GM19395 (cell line): Measurements from ENCODE around the gene ZFYVE9.
"Not testable (repeated sequence)": the region's sequence is repeated elsewhere in the genome, so short reads cannot be mapped to it uniquely, and the experiment has no call there.

Source experiments
- ATAC-seq: cut with Tn5 transposase; IDR thresholded peaks from one replicate; pipeline ENCODE4 v1.9.1; 2021; ENCODE audit warnings: mild to moderate bottlenecking, moderate library complexity; ENCODE audit not compliant: unreplicated experiment

Gene ZFYVE9, protein sequence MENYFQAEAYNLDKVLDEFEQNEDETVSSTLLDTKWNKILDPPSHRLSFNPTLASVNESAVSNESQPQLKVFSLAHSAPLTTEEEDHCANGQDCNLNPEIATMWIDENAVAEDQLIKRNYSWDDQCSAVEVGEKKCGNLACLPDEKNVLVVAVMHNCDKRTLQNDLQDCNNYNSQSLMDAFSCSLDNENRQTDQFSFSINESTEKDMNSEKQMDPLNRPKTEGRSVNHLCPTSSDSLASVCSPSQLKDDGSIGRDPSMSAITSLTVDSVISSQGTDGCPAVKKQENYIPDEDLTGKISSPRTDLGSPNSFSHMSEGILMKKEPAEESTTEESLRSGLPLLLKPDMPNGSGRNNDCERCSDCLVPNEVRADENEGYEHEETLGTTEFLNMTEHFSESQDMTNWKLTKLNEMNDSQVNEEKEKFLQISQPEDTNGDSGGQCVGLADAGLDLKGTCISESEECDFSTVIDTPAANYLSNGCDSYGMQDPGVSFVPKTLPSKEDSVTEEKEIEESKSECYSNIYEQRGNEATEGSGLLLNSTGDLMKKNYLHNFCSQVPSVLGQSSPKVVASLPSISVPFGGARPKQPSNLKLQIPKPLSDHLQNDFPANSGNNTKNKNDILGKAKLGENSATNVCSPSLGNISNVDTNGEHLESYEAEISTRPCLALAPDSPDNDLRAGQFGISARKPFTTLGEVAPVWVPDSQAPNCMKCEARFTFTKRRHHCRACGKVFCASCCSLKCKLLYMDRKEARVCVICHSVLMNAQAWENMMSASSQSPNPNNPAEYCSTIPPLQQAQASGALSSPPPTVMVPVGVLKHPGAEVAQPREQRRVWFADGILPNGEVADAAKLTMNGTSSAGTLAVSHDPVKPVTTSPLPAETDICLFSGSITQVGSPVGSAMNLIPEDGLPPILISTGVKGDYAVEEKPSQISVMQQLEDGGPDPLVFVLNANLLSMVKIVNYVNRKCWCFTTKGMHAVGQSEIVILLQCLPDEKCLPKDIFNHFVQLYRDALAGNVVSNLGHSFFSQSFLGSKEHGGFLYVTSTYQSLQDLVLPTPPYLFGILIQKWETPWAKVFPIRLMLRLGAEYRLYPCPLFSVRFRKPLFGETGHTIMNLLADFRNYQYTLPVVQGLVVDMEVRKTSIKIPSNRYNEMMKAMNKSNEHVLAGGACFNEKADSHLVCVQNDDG (N-terminal part only)

DNA sequence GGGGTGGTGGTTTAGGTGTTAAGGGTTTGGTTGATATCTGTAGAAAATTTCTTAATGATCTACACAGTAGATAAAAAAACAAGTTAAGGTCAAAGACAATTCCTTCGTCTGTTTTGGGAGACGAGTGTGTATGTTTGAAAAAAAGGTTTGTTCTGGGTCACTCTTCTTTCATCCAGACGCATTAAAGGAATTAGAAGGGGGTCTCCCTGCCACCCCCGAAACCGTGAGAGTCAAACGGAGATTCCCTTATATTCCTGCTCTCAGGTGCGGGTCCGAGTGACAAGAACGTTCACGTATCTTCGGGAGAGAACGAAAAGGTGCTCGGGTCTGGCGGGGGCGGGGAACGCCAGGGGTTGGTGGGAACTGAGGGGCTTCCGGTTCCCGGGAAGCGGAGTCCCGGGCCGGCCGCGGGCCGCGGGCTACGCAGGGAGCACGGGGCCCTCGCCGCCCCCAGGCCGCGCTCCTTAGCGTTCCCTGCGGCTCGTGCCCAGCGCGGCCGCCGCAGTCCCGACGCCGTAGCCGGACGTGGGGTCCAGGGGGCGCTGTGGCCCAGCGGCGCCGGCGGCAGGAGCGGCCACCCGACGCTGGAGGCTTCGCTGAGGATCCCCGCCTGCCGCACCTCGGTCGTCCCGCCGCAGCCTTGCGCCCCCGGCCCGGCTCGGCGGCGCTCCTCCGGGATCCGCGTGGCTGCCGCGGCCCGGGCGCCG is at the start of gene ZFYVE9:
TSS of gene ZFYVE9 (plus strand) at position 577 of the 707 bp plus-strand sequence. CDS start 91,118 bp downstream, outside the sequence.
- peak; percentile 57 for ATAC-seq

DNA sequence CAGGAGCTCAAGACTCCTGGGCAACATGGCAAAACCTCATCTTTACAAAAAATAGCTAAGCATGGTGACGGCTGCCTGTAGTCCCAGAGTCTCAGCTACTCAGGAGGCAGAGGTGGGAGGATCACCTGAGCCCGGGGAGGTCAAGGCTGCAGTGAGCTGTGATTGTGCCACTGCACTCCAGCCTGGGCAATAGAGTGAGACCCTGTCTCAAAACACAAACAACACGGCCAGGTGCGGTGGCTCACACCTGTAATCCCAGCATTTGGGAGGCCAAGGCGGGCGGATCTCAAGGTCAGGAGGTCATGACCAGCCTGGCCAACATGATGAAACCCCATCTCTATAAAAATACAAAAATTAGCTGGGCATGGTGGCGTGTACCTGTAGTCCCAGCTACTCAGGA is 47.6 kb upstream of the ZFYVE9 start:
- not testable (repeated sequence) for ATAC-seq

DNA sequence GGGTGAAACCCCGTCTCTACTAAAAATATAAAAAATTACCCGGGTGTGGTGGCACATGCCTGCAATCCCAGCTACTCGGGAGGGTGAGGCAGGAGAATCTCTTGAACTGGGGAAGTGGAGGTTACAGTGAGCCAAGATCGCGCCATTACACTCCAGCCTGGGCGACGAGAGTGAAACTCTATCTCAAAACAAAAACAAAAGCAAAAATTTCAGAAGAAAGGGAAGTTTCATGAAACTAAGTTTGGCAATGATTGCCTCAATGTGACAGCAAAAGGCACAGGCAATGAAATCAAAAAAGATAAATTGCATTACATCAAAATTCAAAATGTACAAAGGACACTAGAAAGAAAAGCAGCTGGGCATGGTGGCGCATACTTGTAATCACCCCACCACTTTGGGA is 45.7 kb upstream of the ZFYVE9 start:
- ATAC-seq, result no peak

DNA sequence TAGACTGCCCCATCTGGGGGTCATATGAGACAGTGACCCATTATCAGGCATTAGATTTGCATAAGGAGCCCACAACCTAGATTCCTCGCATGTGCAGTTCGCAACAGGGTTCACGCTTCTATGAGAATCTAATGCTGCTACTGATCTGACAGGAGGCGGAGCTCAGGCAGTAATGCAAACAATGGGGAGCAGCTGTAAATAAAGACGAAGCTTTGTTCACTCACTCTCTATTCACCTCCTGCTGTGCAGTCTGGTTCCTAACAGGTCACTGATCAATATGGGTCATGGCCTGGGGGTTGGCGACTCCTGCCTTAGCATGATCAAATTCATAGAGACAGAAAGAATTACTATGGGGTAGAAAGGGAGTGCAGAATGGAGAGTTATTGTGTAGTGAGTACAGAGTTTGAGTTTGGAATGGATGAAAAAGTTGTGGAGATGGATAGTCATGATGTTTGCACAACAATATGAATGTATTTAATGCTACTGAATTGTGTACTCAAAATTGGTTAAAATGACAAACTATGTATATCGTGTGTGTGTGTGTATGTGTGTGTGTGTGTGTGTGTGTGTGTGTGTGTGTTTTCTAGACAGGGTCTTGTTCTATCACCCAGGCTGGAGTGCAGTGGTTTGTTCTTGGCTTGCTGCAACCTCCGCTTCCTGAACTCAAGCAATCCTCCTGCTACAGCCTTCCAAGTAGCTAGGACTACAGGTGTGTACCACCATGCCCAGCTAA is 43.6 kb upstream of the ZFYVE9 start:
- ATAC-seq, result no peak

DNA sequence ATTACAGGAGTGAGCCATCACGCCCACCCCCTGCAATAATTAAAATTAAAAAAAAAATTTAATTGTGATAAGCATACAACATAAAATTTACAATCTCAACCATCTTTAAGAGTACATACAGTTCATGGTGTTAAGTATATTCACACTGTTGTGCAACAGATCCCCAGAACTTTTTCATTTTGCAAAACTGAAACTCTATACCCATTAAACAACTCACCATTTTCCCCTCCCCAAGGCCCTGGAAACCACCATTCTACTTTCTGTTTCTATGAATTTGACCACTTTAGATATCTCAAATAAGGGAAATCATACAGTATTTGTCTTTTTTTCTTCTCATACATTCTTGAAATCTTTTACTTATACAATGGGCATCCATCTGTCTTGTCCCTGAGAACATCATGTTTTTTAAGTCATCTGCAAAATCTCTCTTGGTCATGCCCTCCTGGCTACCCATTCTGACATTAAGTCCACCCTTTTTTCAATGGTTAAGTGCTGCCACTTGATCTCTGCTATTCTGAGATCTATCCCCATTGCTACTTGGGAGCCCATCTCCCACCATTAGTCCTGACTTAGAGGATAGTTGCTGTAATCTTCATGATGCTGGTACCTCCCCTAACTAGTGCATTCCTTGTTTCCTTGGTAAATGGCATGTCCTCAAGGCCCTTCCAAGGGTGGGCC is 39.4 kb upstream of the ZFYVE9 start:
- ATAC-seq, result peak; percentile 84

DNA sequence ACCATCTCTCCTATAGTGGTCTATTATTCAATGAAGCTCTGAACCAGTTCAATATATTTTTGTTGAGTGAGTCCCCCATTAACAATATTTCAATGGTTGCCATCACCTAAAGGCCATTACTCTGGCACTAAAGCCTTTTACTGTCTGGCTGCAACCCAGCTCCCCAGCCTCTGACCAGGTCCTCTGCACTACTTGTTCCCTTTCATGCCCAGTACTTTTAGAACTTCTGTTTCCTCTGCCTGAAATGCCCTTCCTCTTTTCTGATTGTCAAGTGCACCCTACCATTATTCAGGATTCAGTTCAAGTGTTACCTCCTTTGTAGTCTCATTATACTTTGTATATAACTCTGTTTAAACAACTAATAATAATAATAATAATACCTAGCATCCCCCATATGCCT is 30.4 kb upstream of the ZFYVE9 start:
- ATAC-seq, result no peak

DNA sequence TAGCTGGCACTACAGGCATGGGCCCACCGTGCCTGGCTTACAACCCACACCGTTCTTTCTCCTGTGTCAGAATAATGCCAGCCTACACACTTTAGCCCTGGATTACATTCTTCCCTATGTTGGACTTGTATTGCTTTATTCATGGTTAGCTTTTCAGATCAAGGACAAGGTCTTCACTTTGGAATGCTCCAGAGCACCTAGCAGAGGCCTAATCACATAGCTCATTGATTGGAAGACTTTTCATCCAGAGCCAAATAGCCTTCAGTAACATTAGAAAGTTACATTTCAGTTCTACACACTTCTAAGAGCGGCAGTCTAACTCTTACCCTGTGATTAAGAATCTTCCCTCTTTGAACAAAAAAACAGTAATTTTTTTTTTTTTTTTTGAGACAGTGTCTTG is 29.4 kb upstream of the ZFYVE9 start:
- ATAC-seq, result no peak

DNA sequence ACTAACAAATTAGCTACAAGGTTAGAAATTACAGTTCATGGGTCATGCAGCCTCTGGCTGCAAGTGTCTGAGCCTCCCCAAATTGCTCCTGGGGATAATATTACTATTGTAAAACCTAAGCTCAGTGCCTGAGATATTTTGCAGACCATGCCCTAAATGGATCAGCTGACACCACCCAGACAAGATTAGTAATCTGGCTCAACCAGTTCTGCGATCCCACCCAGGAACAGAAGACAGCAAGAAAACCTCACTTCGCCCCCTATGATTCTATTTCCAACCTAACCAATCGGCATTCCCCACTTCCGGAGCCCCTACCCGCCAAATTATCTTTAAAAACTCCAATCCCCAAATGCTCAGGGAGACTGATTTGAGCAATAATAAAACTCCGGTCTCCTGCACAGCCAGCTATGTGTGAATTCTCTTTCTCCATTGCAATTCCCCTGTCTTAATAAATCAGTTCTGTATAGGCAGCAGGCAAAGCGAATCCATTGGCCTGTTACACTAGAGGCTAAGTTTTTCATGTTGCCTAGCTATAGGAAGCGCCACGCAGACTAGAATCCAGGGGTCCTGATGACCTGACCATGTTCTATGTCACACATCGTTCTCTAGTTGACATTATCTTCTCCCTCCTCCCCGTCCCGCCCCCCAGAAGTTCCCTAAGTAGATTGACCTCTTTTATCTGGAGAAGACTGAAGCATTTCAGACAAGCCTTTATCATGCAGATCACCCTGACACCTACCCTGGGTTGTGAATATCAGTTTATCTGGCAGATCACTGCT is 22.4 kb upstream of the ZFYVE9 start:
- no peak for ATAC-seq

DNA sequence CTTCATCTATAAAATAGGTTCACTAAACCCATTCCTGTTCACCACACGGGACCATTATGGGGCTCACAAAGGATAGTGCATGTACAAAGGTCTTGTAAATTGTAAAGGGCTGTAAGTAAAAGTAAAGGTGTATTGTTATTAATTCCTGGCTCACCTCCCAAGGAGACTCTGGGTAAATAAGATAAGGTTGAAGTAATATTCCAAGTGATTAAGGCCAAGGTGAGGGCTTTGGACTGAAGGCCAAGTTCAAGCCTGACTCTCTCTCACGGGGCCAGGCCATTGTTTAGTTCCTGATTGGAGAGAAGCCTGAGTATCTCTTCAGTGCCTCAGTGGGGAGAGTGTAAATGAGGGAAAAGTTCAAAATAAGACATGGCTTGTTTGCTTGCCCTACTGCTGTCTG is 19.5 kb upstream of the ZFYVE9 start:
- no peak for ATAC-seq

DNA sequence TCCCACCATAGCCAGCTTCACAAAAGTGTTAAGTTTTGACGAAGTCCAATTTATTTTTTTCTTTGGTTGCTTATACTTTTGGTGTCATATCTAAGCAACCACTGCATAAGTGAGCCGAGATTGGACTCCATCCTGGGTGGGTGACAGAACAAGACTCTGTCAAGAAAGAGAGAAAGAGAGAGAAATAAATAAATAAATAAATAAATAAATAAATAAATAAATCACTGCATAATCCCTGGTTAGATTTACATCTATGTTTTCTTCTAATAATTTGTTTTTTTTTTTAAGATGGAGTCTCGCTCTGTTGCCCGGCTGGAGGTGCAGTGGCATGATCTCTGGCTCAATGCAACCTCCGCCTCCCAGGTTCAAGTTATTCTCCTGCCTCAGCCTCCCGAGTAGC is 18.3 kb upstream of the ZFYVE9 start:
- ATAC-seq, result no peak

DNA sequence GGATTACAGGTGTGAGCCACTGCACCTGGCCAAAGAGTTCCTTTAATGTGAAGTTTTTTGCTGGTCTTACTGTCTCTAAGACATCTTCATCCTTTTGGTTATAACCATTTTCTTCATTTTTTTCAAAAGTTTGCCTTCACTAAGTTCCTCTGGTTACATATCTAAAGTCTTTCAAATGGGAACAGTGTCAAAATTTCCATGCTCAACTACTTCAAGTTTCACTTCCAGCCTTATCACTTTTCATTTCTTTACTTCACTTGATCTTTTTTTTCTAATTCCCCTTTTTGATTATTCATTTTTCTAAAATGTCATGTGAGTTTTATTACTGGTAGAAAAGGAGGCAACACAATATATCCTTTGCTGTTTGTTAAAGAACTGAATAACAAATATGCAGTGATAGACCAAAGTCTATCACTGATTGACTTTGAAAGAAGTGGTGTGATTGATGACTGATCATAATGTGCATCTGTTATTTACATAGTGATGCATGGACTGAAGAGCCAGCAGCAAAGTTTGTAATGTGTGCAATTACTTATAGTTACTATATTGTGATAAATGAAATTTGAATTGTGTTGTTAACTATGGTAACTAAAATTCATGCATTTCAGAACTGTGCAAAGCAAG is 16.0 kb upstream of the ZFYVE9 start:
- no peak for ATAC-seq

DNA sequence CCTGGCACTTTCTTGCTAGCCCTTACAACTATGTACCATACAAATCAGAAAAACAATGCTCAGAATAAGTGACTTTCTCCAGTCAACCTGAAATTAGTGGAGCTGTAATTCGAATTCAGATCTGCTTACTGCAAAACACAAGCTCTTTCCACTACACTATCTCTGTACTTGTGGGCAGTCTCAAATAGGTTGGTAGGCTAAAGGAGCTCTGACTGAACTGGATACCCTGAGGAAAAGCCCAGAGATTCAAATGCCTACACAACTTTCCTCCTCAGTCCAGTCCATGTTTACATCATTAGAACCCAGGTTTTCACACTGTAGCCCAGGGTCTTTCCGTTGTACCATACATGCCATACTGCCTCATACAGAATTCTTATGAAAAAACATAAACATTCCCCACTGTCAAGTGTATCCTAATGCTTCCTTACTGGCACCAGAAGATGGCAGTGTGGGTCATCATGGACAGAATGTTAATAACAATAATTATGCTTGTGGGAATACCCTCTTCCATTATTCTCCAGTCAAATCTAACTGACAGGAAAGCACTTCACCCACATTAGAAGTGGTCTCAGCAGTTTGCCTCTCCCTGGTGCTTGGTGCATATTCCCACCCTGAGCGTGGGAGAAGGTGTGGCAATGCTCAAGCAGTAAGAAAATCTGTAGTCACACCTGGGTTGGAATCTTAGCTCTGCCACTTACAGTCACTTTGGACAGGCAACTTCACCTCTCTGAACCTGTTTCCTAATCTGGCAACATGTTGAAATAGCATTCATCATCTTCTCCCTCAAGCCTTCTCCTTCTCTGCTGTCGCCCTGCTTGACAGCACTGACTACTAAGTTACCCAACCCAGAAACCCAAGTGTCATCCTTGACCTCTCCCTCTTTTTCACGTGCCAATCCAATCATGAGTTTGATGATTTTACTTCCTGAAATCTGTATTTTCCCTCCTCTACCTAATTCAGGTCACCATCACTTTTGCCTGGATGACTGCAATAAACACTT is 14.4 kb upstream of the ZFYVE9 start:
- ATAC-seq, result no peak

DNA sequence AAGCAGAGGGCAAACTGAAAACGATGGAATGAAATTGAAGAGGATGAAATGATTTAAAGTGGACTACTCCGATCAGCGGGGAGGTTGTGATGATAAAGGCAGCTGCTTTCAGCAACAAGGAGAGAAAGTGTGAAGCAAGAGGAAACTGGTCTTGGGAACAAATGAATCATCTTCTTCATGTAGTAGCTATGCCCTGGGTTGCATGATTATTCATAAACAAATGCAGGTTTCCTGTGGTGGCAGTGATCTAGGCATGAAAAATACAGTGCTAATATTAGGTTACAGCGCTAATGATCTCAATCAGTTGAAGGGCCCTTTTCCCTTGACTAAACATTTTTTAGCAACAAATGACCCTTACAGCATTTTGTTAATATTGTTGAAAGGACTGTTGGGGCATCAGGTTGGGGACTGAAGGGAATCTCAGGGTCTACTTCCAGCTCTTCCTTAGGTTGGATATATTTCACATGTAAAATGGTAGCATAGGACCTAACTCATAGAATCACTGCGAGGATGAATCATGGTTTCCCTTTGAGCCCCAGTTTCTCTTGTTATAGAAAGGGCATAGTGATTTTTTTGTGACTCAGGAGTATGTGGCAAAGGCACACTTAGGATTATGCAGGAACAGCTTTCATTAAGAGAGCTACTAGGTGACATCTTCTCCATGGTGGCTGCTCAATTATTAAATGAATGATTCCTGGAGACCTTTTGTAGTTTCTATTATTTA is 1.9 kb upstream of the ZFYVE9 start:
- no peak for ATAC-seq

DNA sequence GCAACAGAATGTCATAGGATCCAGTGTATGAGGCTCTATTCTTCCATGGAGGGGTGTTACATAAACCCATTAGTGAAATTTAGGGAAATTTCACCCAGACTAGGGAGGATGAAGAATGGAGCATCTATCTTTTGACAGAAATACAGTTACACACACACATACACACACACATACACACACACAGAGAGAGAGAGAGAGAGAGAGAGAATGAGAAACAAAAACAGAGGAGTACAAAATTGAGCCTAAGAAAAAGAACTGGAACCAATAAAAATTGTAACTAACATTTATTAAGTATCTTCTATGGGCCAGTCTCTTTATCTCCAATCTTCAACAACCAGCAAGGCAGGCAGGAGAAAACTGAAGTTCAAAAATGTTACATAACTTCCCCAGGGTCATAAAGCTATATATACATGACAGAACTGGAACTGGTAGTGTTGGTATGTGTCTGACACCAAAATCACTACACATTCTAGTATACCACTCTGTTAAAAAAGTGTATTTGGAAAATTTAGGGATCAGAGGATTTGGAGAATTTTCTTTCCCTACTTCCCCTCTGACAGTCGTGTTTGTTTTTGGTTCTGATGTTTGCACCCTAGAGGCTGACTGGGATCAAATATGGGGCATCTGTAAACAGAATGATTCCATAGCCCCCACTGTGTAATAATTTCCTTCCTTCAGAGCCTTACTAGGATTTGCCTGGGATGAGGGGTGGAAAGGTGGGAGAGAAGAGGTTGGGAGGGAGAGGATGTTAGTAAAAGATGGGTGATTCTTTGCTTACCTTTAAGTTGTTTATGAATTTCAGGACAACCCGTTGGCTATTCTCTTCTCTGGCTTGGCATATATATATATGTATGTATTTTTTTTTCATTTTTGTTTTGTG is 1.0 kb upstream of the ZFYVE9 start:
- no peak for ATAC-seq
